ENCODE results near the gene WDR20.

- TF ChIP-seq CTCF (IDR thresholded peaks at IDR 0.05) (no peak), POLR2A (IDR thresholded peaks at IDR 0.05) (no peak)
Observed at GRCh38 chr14:102158797-102159196, 19.1 kb downstream of the WDR20 start.

Measured in esophagus squamous epithelium (tissue), 4 donors.